PC-9 (cell line): ENCODE data around the gene TRIM3. TPM values are rescaled to one million over a fixed set of nuclear protein-coding genes. Genes with fewer than 3 reads are reported as not detected.

Experiments used
- BruUV-seq: library from RNA; stranded (reverse); fragments of 400-500 nt; replicated peaks from 2 replicates; lab custom pipeline; 2021; lab: Mats Ljungman, UMichigan
- CTCF ChIA-PET: fragments of 300-600 bp; sonication (Branson Sonifier 250); formaldehyde crosslinking; loops from one replicate; lab custom pipeline; 2022; ENCODE audit warnings: antibody characterized with exemption; lab: Charles Lee
- POLR2A ChIA-PET: fragments of 300-600 bp; sonication (Branson Sonifier 250); formaldehyde crosslinking; loops from one replicate; lab custom pipeline; 2022; ENCODE audit warnings: antibody characterized with exemption; ENCODE audit not compliant: unreplicated experiment; lab: Charles Lee
- DNase-seq, 2 experiments: peaks; one replicate each; pipeline versions ENCODE4 v3.0.0 to v3.0.0-alpha.2; 2015 to 2022; ENCODE audit warnings: mixed read lengths in 1 of 2
- H2AFZ ChIP-seq: fragments of 200-600 bp; sonication (generic); 2 replicates; pipeline ENCODE4 v1.8.1; 2017; ENCODE audit warnings: antibody characterized with exemption
- H3F3A ChIP-seq: fragments of 200-600 bp; sonication (generic); 2 replicates; pipeline ENCODE4 v1.8.1; 2017; ENCODE audit warnings: antibody characterized with exemption, mild to moderate bottlenecking, low read depth; ENCODE audit not compliant: insufficient read depth
- H3K27ac ChIP-seq: fragments of 200-600 bp; sonication (generic); 2 replicates; pipeline ENCODE4 v1.6.1; 2016; ENCODE audit warnings: mixed run types
- H3K27me3 ChIP-seq: fragments of 200-600 bp; sonication (generic); 2 replicates; pipeline ENCODE4 v1.6.1; 2016; ENCODE audit warnings: low read depth, mixed run types; ENCODE audit not compliant: insufficient read depth
- H3K36me3 ChIP-seq: fragments of 200-600 bp; sonication (generic); 2 replicates; pipeline ENCODE4 v1.6.1; 2016; ENCODE audit warnings: low read depth, mixed run types
- H3K4me1 ChIP-seq: fragments of 200-600 bp; sonication (generic); replicated peaks from 2 replicates; pipeline ENCODE4 v1.6.1; 2016; ENCODE audit warnings: mixed run types; ENCODE audit not compliant: insufficient read depth
- H3K4me2 ChIP-seq: fragments of 200-600 bp; sonication (generic); 2 replicates; pipeline ENCODE4 v1.6.1; 2017; ENCODE audit warnings: mixed run types
- H3K4me3 ChIP-seq: fragments of 200-600 bp; sonication (generic); 2 replicates; pipeline ENCODE4 v1.6.1; 2016; ENCODE audit warnings: mixed run types
- H3K79me2 ChIP-seq: fragments of 200-600 bp; sonication (generic); 2 replicates; pipeline ENCODE4 v1.6.1; 2017; ENCODE audit warnings: low read depth, mixed run types
- H3K9me2 ChIP-seq: fragments of 200-600 bp; sonication (generic); 2 replicates; pipeline ENCODE4 v1.8.1; 2017; ENCODE audit warnings: mild to moderate bottlenecking; ENCODE audit not compliant: insufficient read depth
- H3K9me3 ChIP-seq: fragments of 200-600 bp; sonication (generic); 2 replicates; pipeline ENCODE4 v1.8.1; 2016; ENCODE audit warnings: low read depth; ENCODE audit not compliant: insufficient read depth
- H4K20me1 ChIP-seq: fragments of 200-600 bp; sonication (generic); 2 replicates; pipeline ENCODE4 v1.8.1; 2017; ENCODE audit not compliant: insufficient read depth
- CTCF ChIP-seq: fragments of 200-600 bp; sonication (generic); conservative IDR thresholded peaks from 2 replicates; pipeline ENCODE4 v1.6.1; 2017; ENCODE audit warnings: mixed run types, antibody characterized with exemption, mild to moderate bottlenecking, moderate library complexity
- EZH2 ChIP-seq: fragments of 200-600 bp; sonication (generic); IDR thresholded peaks from 2 replicates; pipeline ENCODE4 v1.8.0; 2017; ENCODE audit warnings: antibody characterized with exemption, low read depth
- intact Hi-C: fragments of 100-400 bp; cut with micrococcal nuclease; formaldehyde crosslinking; loops from one replicate; pipeline ENCODE4 v1.10.0; 2022; ENCODE audit not compliant: unreplicated experiment
- total RNA-seq: library from RNA; stranded (reverse); gene quantifications from 2 replicates; pipeline ENCODE4 v1.2.3, GENCODE V29; 2021

Gene TRIM3
- total RNA-seq, 1 experiment from 2014 or later = 9.0 TPM

GRCh38 chr11:6402561-6402981, 71.2 kb downstream of the TRIM3 start:
- ChIA-PET POLR2A (no interaction called here), CTCF (no interaction called here)
- no peak for DNase-seq
- Histone ChIP-seq H3K27me3 (no peaks in the 10 kb centered on the region), H2AFZ (no peak overlapping the region), H4K20me1 (no peaks in the 10 kb centered on the region), H3F3A (no peaks in the 10 kb centered on the region; the same call in 1 of the 2 replicates), H3K27ac (no peak overlapping the region), H3K79me2 (no peaks in the 10 kb centered on the region), H3K9me3 (no peaks in the 10 kb centered on the region), H3K36me3 (no peaks in the 10 kb centered on the region), H3K4me1 (peaks cover 8% of the 10 kb centered on the region; the same call in 1 of the 2 replicates), H3K4me3 (no peak overlapping the region), H3K9me2 (no peaks in the 10 kb centered on the region), H3K4me2 (no peak overlapping the region)
- intact Hi-C loops = no loop called here
- no TSS peak for BruUV-seq
- TF ChIP-seq EZH2 = no peak
- no peak for TF ChIP-seq CTCF

- H3K4me1 ChIP-seq = peaks cover 13% of the 10 kb centered on the region
- DNase-seq = no peak
- H4K20me1 ChIP-seq = no peaks in the 10 kb centered on the region
- POLR2A ChIA-PET = no interaction called here
- peaks cover 5% of the 10 kb centered on the region; the same call in 1 of the 2 replicates for H3F3A ChIP-seq
- H3K36me3 ChIP-seq = no peaks in the 10 kb centered on the region
- H3K9me3 ChIP-seq = no peaks in the 10 kb centered on the region
- CTCF ChIA-PET = no interaction called here
- no peak overlapping the region for H3K4me3 ChIP-seq
- H3K9me2 ChIP-seq = no peaks in the 10 kb centered on the region
- BruUV-seq = no TSS peak
- TF ChIP-seq CTCF (no peak), EZH2 (no peak)
- H3K27ac ChIP-seq = no peak overlapping the region
- intact Hi-C loops = no loop called here
- H3K79me2 ChIP-seq = no peaks in the 10 kb centered on the region
- no peaks in the 10 kb centered on the region for H3K27me3 ChIP-seq
- no peak overlapping the region for H3K4me2 ChIP-seq
- H2AFZ ChIP-seq = no peak overlapping the region
Measured at GRCh38 chr11:6402061-6402470, 71.7 kb downstream of the TRIM3 start.

- Histone ChIP-seq H3K9me3 (no peaks in the 10 kb centered on the region), H4K20me1 (no peaks in the 10 kb centered on the region), H3K4me1 (peaks cover 15% of the 10 kb centered on the region), H3F3A (peaks cover 7% of the 10 kb centered on the region; the same call in 1 of the 2 replicates), H3K9me2 (no peaks in the 10 kb centered on the region), H3K4me2 (no peak overlapping the region), H3K27ac (no peak overlapping the region), H3K27me3 (no peaks in the 10 kb centered on the region), H2AFZ (no peak overlapping the region), H3K36me3 (no peaks in the 10 kb centered on the region), H3K79me2 (no peaks in the 10 kb centered on the region), H3K4me3 (no peak overlapping the region)
- BruUV-seq = no TSS peak
- ChIA-PET CTCF (no interaction called here), POLR2A (no interaction called here)
- DNase-seq = no peak
- TF ChIP-seq EZH2 (no peak), CTCF (no peak)
- intact Hi-C loops = no loop called here
Measured at GRCh38 chr11:6401464-6401863, 72.3 kb downstream of the TRIM3 start.
